Smooth muscle cell of the pulmonary artery (primary cell): ENCODE measurements around the gene GRIN2A. TPM values are rescaled to one million over a fixed set of nuclear protein-coding genes. Genes with fewer than 3 reads are reported as not detected.

Source experiments
- total RNA-seq: library from RNA; depleted of rRNA; stranded (reverse); fragments of >200 nt; gene quantifications from 2 replicates; pipeline ENCODE4 v1.2.3, GENCODE V29; 2014

Gene GRIN2A
- total RNA-seq = 0.26 and 3.0 TPM in 2 replicates

DNA sequence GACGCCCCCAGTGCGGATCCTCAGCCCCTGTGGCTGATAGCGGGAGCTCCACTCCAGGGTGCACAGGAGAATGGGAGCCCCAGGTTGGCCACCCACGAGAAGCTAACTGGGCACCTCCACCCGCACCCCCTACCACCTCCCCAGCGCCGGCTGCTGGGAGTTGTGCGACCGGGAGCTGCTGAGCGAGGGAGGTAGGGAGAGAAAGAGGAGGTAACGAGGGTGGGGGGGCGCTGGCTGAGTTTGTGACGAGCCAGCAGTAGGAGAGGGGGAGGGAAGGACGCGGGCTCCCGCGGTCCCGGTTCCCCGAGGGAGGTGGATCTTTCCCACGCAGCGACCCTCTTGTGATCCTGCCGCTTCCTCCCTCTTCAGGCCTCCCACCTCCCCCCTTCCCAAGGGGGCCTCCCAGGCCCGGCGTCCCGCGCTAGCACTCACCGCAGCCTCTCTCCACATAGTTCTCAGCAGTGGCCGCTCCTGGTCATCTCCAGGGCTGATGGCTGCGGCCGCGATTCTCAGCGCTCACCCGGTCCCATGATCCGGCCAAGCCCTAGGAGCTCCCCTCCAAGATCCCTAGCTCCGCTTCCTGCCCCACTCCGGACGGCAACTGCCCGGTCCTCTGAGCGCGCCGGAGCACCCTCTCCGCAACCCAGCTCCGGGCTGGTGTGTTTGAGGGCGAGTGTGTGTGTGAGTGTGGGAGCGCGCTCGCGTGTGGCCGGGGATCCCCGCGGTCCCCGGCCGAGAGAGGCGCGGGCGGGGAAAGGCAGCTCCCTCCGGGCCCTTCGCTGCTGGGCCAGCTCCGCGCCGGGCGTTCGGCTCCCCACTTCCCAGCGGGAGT is at the start of gene GRIN2A:
Gene GRIN2A (minus strand): TSS at position 207 of the 832 bp plus-strand sequence. CDS start 2,017 bp downstream, outside the sequence.

Other genes starting within 250 kb of the GRIN2A start
- gene ATF7IP2, start 203.6 kb upstream of the GRIN2A start, total RNA-seq = 2.8 and 4.6 TPM in 2 replicates